Endothelial cell of umbilical vein (primary cell): ENCODE data around the gene ARHGEF16. TPM values are rescaled to one million over a fixed set of nuclear protein-coding genes. Genes with fewer than 3 reads are reported as not detected.

Source experiments
- BruUV-seq: library from RNA; stranded (reverse); fragments of 400-500 nt; replicated peaks from 2 replicates; lab custom pipeline; 2021; lab: Mats Ljungman, UMichigan
- CTCF ChIA-PET: fragments of 300-600, 350-600 bp; sonication (Branson Sonifier 250); formaldehyde crosslinking; loops from one replicate; lab custom pipeline; 2021; ENCODE audit warnings: antibody characterized with exemption, inconsistent platforms; lab: Charles Lee
- POLR2A ChIA-PET: fragments of 300-600, 350-600 bp; sonication (Branson Sonifier 250); formaldehyde crosslinking; loops from one replicate; lab custom pipeline; 2021; ENCODE audit warnings: antibody characterized with exemption, inconsistent platforms; lab: Charles Lee
- DNase-seq: peaks from one replicate; pipeline ENCODE4 v3.0.0-alpha.2; 2011; ENCODE audit warnings: low read depth, low spot score
- FAIRE-seq: peaks from 2 replicates; lab custom pipeline; 2011; peaks lifted over from hg19 to GRCh38; lab: Jason Lieb, UNC
- H2AFZ ChIP-seq: 2 replicates; pipeline ENCODE4 v1.6.0; 2012; ENCODE audit warnings: low read depth, low read length, control low read depth, inconsistent platforms
- H3K27ac ChIP-seq: 2 replicates; pipeline ENCODE4 v1.5.1; 2011; ENCODE audit warnings: low read depth, mild to moderate bottlenecking, control low read depth, low read length, moderate library complexity; ENCODE audit not compliant: insufficient read depth
- H3K27me3 ChIP-seq, 2 experiments: 2 replicates each; pipeline versions ENCODE4 v1.6.0 to v1.6.1; 2011; ENCODE audit warnings: low read length in 2 of 2, mixed read lengths in 1 of 2; ENCODE audit not compliant: control insufficient read depth in 2 of 2, insufficient read depth in 2 of 2
- H3K36me3 ChIP-seq, 2 experiments: 2 replicates in 1 of 2; 3 replicates in 1 of 2; pipeline ENCODE4 v1.5.1; 2011; ENCODE audit warnings: low read length in 2 of 2, mild to moderate bottlenecking in 1 of 2, moderate library complexity in 1 of 2; ENCODE audit not compliant: control insufficient read depth in 2 of 2, insufficient read depth in 2 of 2; ENCODE audit errors: extremely low read depth in 1 of 2
- H3K4me1 ChIP-seq: 3 replicates; pipeline ENCODE4 v1.5.1; 2011; ENCODE audit warnings: mild to moderate bottlenecking, low read length; ENCODE audit not compliant: control insufficient read depth, insufficient read depth; ENCODE audit errors: extremely low read depth
- H3K4me2 ChIP-seq: 2 replicates; pipeline ENCODE4 v1.6.1; 2011; ENCODE audit warnings: low read length, control low read depth, mixed read lengths; ENCODE audit not compliant: insufficient read depth
- H3K4me3 ChIP-seq, 3 experiments: fragments of 200-600 bp in 1 of 3; sonication (generic), shearing (Covaris generic) in 1 of 3; replicated peaks in 1 of 3; 2 replicates each; pipeline ENCODE4 v1.5.1; 2011 to 2016; ENCODE audit warnings: control low read depth in 3 of 3, low read length in 3 of 3, mild to moderate bottlenecking in 2 of 3, inconsistent platforms in 1 of 3, low read depth in 1 of 3, moderate library complexity in 1 of 3; ENCODE audit not compliant: insufficient read depth in 1 of 3
- H3K79me2 ChIP-seq: 2 replicates; pipeline ENCODE4 v1.6.0; 2012; ENCODE audit warnings: low read length, inconsistent platforms; ENCODE audit not compliant: control insufficient read depth, insufficient read depth
- H3K9ac ChIP-seq: replicated peaks from 2 replicates; pipeline ENCODE3; 2011; ENCODE audit warnings: low read length, control low read depth; ENCODE audit not compliant: insufficient read depth; ENCODE audit errors: extremely low read depth
- H3K9me1 ChIP-seq: replicated peaks from 3 replicates; pipeline ENCODE4 v1.6.0; 2011; ENCODE audit warnings: mild to moderate bottlenecking, low read length; ENCODE audit not compliant: control insufficient read depth, insufficient read depth; ENCODE audit errors: extremely low read depth
- H3K9me3 ChIP-seq: replicated peaks from 2 replicates; pipeline ENCODE4 v1.5.1; 2012; ENCODE audit warnings: low read length, inconsistent platforms; ENCODE audit not compliant: control insufficient read depth, insufficient read depth
- H4K20me1 ChIP-seq: replicated peaks from 2 replicates; pipeline ENCODE3; 2011; ENCODE audit warnings: mild to moderate bottlenecking, low read length; ENCODE audit not compliant: control insufficient read depth, insufficient read depth; ENCODE audit errors: extremely low read depth
- EZH2 ChIP-seq: IDR thresholded peaks from 2 replicates; pipeline ENCODE4 v1.6.1; 2012; ENCODE audit warnings: borderline replicate concordance, low read depth, mild to moderate bottlenecking, moderate library complexity, low read length, inconsistent platforms; ENCODE audit not compliant: severe bottlenecking
- FOS ChIP-seq: IDR thresholded peaks from 2 replicates; pipeline ENCODE4 v1.6.1; 2011; ENCODE audit warnings: mild to moderate bottlenecking, low read length, moderate library complexity, borderline replicate concordance; ENCODE audit not compliant: insufficient read depth
- GATA2 ChIP-seq: IDR thresholded peaks from 2 replicates; pipeline ENCODE4 v1.7.0; 2011; ENCODE audit warnings: low read depth, mild to moderate bottlenecking, moderate library complexity, mixed read lengths, low read length; ENCODE audit not compliant: insufficient read length, insufficient read depth
- JUN ChIP-seq: IDR thresholded peaks from 2 replicates; pipeline ENCODE4 v1.6.1; 2011; ENCODE audit warnings: borderline replicate concordance, low read depth; ENCODE audit not compliant: insufficient read length, insufficient read depth
- MYC ChIP-seq: IDR thresholded peaks from one replicate; pipeline ENCODE4 v1.6.1; 2011; ENCODE audit warnings: mild to moderate bottlenecking, low read depth, low read length
- POLR2A ChIP-seq: IDR thresholded peaks from 2 replicates; pipeline ENCODE4 v1.6.1; 2012; ENCODE audit warnings: low read depth, mild to moderate bottlenecking, control low read depth, low read length
- POLR2AphosphoS5 ChIP-seq: IDR thresholded peaks from 2 replicates; pipeline ENCODE4 v1.6.1; 2012; ENCODE audit warnings: low read depth, mild to moderate bottlenecking, control low read depth, low read length, moderate library complexity; ENCODE audit not compliant: insufficient read depth
- dilution Hi-C: fragments of 300-500 bp; cut with MboI; formaldehyde crosslinking; loops from one replicate; pipeline ENCODE4 v1.15.0; 2019; ENCODE audit warnings: low sequenced_read_pairs; ENCODE audit not compliant: extremely low pct_ligation_motif_present
- intact Hi-C: fragments of 100-400 bp; cut with micrococcal nuclease; formaldehyde crosslinking; loops from one replicate; pipeline ENCODE4 v1.10.0; 2022
- polyA plus RNA-seq, 4 experiments: library from polyadenylated mRNA; depleted of rRNA in 3 of 4; stranded (reverse) in 3 of 4; unstranded in 1 of 4; fragments of >200 nt; gene quantifications; 2 replicates each; pipeline versions ENCODE4 v1.2.1 to v1.2.3, GENCODE V29; 2011 to 2012; ENCODE audit warnings: missing spikeins in 1 of 4
- total RNA-seq: library from RNA; stranded (reverse); gene quantifications from 2 replicates; pipeline ENCODE4 v1.2.3, GENCODE V29; 2021
- TF ChIP-seq, protein P1 (sequence below): IDR thresholded peaks from 2 replicates; pipeline ENCODE4 v1.6.1; 2011; ENCODE audit not compliant: insufficient read depth, insufficient read length
- TF ChIP-seq, protein P2 (sequence below), 2 donors: IDR thresholded peaks; 1 replicate in 1 of 2; 2 replicates in 1 of 2; pipeline ENCODE4 v1.5.1; 2011; ENCODE audit warnings: low read length in 2 of 2, mild to moderate bottlenecking in 2 of 2, moderate library complexity in 2 of 2, control low read depth in 1 of 2, inconsistent platforms in 1 of 2, low read depth in 1 of 2; ENCODE audit not compliant: insufficient read depth in 1 of 2; ENCODE audit errors: extremely low read depth in 1 of 2

Gene ARHGEF16
- total and polyA plus RNA-seq, 2 donors (not counting 3 experiments of a cell fraction or from before 2014, with no cell fraction given), result 0.52 to 1.3 TPM

DNA sequence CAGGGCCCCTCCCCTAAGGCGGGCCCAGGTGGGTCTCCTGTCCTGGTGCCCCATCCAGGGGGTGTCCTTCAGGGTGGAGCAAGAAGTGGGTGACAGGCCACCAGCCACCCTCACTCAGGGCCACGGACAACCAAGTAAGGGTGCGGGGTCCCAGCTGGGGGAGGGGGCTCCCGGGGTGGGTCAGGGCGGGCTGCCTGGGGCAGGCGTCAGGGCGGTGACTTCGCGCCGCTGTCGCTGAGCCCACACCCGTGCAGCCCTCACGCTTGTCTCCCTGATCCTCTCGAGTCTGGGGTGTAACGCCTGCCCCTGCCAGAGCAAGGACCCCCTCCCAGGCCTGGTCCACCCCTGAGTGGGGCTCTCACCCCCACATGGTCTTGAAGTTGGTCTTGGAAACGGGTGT is 22.2 kb downstream of the ARHGEF16 start:
- no peak for DNase-seq
- H3K27me3 ChIP-seq, result no peaks in the 10 kb centered on the region
- no peaks in the 10 kb centered on the region for H3K4me1 ChIP-seq
- no peaks in the 10 kb centered on the region for H3K9me1 ChIP-seq
- intact Hi-C loops (no loop called here), dilution Hi-C loops (no loop called here)
- H3K36me3 ChIP-seq, result no peaks in the 10 kb centered on the region
- no peak overlapping the region for H3K9ac ChIP-seq
- H3K79me2 ChIP-seq, result no peaks in the 10 kb centered on the region
- no peak overlapping the region for H3K4me2 ChIP-seq
- no peak overlapping the region for H3K4me3 ChIP-seq
- H3K9me3 ChIP-seq, result no peaks in the 10 kb centered on the region
- H2AFZ ChIP-seq, result no peak overlapping the region
- CTCF ChIA-PET, result no interaction called here
- no peaks in the 10 kb centered on the region for H4K20me1 ChIP-seq
- no peak overlapping the region for H3K27ac ChIP-seq
- FAIRE-seq, result no peak
- no TSS peak for BruUV-seq
- POLR2A ChIA-PET, result no interaction called here
- TF ChIP-seq JUN, result no peak
- TF ChIP-seq, protein P1, sequence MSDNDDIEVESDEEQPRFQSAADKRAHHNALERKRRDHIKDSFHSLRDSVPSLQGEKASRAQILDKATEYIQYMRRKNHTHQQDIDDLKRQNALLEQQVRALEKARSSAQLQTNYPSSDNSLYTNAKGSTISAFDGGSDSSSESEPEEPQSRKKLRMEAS, result no peak
- no peak for TF ChIP-seq EZH2
- TF ChIP-seq POLR2A, result no peak
- TF ChIP-seq, protein P2, sequence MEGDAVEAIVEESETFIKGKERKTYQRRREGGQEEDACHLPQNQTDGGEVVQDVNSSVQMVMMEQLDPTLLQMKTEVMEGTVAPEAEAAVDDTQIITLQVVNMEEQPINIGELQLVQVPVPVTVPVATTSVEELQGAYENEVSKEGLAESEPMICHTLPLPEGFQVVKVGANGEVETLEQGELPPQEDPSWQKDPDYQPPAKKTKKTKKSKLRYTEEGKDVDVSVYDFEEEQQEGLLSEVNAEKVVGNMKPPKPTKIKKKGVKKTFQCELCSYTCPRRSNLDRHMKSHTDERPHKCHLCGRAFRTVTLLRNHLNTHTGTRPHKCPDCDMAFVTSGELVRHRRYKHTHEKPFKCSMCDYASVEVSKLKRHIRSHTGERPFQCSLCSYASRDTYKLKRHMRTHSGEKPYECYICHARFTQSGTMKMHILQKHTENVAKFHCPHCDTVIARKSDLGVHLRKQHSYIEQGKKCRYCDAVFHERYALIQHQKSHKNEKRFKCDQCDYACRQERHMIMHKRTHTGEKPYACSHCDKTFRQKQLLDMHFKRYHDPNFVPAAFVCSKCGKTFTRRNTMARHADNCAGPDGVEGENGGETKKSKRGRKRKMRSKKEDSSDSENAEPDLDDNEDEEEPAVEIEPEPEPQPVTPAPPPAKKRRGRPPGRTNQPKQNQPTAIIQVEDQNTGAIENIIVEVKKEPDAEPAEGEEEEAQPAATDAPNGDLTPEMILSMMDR (IDR thresholded peaks at IDR 0.05; ENCODE audit: extremely low read depth in 1 of 2, insufficient read depth in 1 of 2, low read depth in 1 of 2, low read length in 2 of 2), result no peak
- no peak for TF ChIP-seq MYC
- TF ChIP-seq GATA2, result no peak
- TF ChIP-seq POLR2AphosphoS5, result no peak
- no peak for TF ChIP-seq FOS
